CD1c-positive myeloid dendritic cell (primary cell): ENCODE results near the gene RAB8A.

ENCODE experiments used
- DNase-seq: peaks from one replicate; pipeline ENCODE4 v3.0.0-alpha.2; 2016; ENCODE audit errors: extremely low spot score

Gene RAB8A

GRCh38 chr19:16112778-16113177 lies 1.1 kb downstream of the RAB8A start:
- peak; percentile 50 for DNase-seq

- DNase-seq = peak; percentile 20
Measured at GRCh38 chr19:16113727-16114126, 2.0 kb downstream of the RAB8A start.

- no peak for DNase-seq
Measured at GRCh38 chr19:16115301-16116039, 3.8 kb downstream of the RAB8A start.

GRCh38 chr19:16116067-16116466 lies 4.4 kb downstream of the RAB8A start:
- DNase-seq = no peak

- no peak for DNase-seq
Measured at GRCh38 chr19:16117594-16118033, 5.9 kb downstream of the RAB8A start.

GRCh38 chr19:16118489-16119033 lies 6.9 kb downstream of the RAB8A start:
- peak; percentile 97 for DNase-seq

GRCh38 chr19:16119075-16119857 lies 7.6 kb downstream of the RAB8A start:
- peak; percentile 91 for DNase-seq

- no peak for DNase-seq
Measured at GRCh38 chr19:16121141-16121540, 9.5 kb downstream of the RAB8A start.

- DNase-seq = no peak
Measured at GRCh38 chr19:16121967-16122366, 10.3 kb downstream of the RAB8A start.

GRCh38 chr19:16124953-16125352 lies 13.3 kb downstream of the RAB8A start:
- no peak for DNase-seq

- DNase-seq = no peak
Measured at GRCh38 chr19:16125737-16126495, 14.2 kb downstream of the RAB8A start.

GRCh38 chr19:16127080-16127479 lies 15.4 kb downstream of the RAB8A start:
- DNase-seq = no peak

- DNase-seq = no peak
Measured at GRCh38 chr19:16127776-16128371, 16.2 kb downstream of the RAB8A start.

GRCh38 chr19:16131648-16132047 lies 20.0 kb downstream of the RAB8A start:
- no peak for DNase-seq

- DNase-seq = no peak
Measured at GRCh38 chr19:16133818-16134217, 22.1 kb downstream of the RAB8A start.

GRCh38 chr19:16134510-16134909 lies 22.8 kb downstream of the RAB8A start:
- DNase-seq = no peak

GRCh38 chr19:16135430-16136127 lies 23.9 kb downstream of the RAB8A start:
- no peak for DNase-seq

GRCh38 chr19:16136185-16136999 lies 24.7 kb downstream of the RAB8A start:
- DNase-seq = no peak

GRCh38 chr19:16139752-16140151 lies 28.1 kb downstream of the RAB8A start:
- DNase-seq = no peak

GRCh38 chr19:16141043-16141442 lies 29.4 kb downstream of the RAB8A start:
- no peak for DNase-seq
